Gastrocnemius medialis (tissue), 4 donors: ENCODE data around the gene IGF1R.

Source experiments
- CTCF ChIP-seq, 5 experiments: fragments of 450-650 bp in 3 of 5; fragments of 200-600 bp in 2 of 5; sonication (generic) in 2 of 5; IDR thresholded peaks in 4 of 5; conservative IDR thresholded peaks in 1 of 5; 1 replicate in 4 of 5; 2 replicates in 1 of 5; pipeline ENCODE4 v1.5.1; 2016 to 2019; ENCODE audit warnings: antibody characterized with exemption in 5 of 5, mild to moderate bottlenecking in 3 of 5, moderate library complexity in 3 of 5
- POLR2A ChIP-seq, 2 donors: fragments of 450-650 bp; IDR thresholded peaks; one replicate each; pipeline ENCODE4 v1.6.1; 2017; ENCODE audit warnings: antibody characterized with exemption in 2 of 2, mild to moderate bottlenecking in 2 of 2, moderate library complexity in 2 of 2

GRCh38 chr15:98968576-98968975 lies 320.2 kb downstream of the IGF1R start:
- TF ChIP-seq CTCF (IDR thresholded peaks at IDR 0.05 in 4 of 5, conservative IDR thresholded peaks at IDR 0.05 in 1 of 5) (no peak), POLR2A (IDR thresholded peaks at IDR 0.05) (no peak)
